NCI-H128 (cell line): ENCODE measurements around the gene GRAMD1A.
"Not testable (repeated sequence)": the region's sequence is repeated elsewhere in the genome, so short reads cannot be mapped to it uniquely, and the experiment has no call there.

ENCODE experiments used
- DNase-seq: peaks from one replicate; lab custom pipeline; 2025; ENCODE audit not compliant: unreplicated experiment; lab: John Stamatoyannopoulos, UW

The GRAMD1A gene

GRCh38 chr19:35034588-35035382 is 34.7 kb downstream of the GRAMD1A start:
- no peak for DNase-seq

GRCh38 chr19:35037716-35038622 is 37.8 kb downstream of the GRAMD1A start:
- no peak for DNase-seq

- DNase-seq: no peak
Measured at GRCh38 chr19:35038623-35039512, 38.7 kb downstream of the GRAMD1A start.

- no peak for DNase-seq
Measured at GRCh38 chr19:35039881-35040825, 40.0 kb downstream of the GRAMD1A start.

- no peak for DNase-seq
Measured at GRCh38 chr19:35040826-35041547, 40.9 kb downstream of the GRAMD1A start.

DNA sequence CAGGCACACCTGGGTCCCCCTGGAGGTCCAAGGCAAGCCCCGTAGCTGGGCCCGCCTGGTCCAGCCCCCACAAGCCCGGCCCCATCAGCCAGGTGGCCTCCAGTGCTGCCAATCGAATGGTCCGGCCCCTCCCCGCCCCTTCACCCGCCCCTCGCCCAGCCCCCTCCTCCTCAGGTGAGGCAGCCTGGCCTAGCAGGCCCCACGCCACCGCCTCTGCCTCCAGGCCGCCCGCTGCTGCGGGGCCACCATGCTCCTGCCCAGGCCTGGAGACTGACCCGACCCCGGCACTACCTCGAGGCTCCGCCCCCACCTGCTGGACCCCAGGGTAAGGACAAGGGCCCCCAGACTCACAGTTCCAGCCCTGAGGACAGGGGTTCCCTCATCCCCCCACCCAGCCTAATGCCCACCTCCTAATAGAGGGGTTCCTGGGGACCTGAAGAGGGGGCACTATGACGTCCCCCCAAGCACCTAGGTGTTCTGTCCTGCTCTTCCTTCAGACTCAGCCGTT is 41.5 kb downstream of the GRAMD1A start, which contains the start of gene HPN:
Gene HPN (plus strand): TSS at position 174 of the 508 bp plus-strand sequence. CDS start 786 bp downstream, outside the sequence.
- DNase-seq: no peak

- DNase-seq: no peak
Measured at GRCh38 chr19:35042056-35042730, 42.1 kb downstream of the GRAMD1A start.

DNA sequence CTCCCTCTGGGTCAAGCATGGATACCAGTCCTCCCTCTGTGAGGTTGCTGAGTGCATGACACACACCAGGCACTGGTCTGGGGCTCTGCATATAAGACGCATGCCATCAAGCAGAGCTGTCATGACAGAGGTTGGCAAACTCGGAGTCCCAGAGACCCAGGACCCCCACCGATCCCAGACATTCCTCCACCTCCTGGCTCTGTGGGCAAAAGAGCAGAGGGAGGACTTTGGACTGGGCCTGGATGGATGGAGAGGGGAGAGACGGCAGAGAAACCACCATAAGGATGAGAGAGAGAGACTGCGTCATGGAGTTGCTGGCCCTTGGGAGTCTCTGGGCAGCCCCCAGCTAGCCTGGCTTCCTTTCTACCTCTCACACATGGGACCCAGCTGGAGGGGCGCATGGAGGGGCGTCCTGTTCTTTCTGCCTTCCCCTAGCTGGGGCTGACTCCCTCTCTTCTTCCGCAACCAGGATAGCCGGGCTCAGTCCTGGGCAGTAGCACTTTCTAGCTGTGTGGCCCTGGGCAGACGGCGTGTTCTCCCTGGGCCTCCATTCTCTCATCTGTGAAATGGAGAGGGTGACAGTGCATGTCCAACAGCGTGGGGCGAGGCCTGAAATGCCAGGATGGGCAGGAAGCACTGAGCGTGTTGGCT is 43.0 kb downstream of the GRAMD1A start:
- no peak for DNase-seq

DNA sequence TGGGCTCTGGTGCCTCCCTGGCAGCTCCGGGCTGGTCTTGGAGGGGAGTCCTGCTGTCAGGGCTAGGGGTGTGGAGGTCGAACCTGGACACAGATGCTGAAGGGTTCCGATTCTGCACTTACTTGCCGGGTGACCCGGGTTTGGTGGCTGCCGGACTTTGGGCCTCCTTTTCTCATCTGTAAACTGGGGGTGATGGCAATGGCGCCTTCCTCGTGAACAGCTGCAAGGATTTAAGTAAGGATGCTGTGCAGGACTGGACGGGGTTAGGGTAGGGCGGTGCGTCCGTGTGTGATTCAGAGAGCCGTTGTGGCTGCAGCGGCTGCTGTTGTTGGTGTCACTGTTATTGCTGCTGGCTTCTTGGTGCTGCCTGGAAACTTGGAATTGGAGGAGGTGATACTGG is 43.8 kb downstream of the GRAMD1A start:
- no peak for DNase-seq

- no peak for DNase-seq
Measured at GRCh38 chr19:35044317-35045117, 44.4 kb downstream of the GRAMD1A start.

DNA sequence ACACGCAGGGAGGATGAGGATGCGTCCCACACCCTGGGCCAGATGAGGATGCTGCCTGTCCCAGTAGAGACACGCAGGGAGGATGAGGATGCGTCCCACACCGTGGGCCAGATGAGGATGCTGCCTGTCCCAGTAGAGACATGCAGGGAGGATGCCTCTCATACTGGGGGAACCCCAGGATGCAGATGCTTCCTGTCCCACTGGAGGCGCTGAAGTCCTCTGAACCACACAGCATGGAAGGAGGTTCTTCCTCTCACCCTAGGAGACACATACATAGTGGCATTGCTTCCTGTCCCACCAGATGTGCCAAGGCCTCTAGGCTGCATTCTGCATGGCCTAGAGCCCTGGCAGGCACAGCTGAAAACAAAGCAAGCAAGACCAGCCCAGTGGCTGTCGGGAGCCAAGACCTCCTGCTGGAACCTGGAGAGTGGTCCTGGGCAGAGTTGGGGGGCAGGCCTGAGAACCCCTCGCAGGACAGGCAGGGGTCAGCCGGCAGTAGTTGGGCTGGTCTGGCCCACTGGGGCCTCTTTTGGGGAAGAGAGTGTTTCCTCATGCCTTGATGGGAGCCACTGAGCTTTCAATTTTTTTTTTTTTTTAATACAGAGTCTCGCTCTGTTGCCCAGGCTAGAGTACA is 45.7 kb downstream of the GRAMD1A start:
- no peak for DNase-seq

DNA sequence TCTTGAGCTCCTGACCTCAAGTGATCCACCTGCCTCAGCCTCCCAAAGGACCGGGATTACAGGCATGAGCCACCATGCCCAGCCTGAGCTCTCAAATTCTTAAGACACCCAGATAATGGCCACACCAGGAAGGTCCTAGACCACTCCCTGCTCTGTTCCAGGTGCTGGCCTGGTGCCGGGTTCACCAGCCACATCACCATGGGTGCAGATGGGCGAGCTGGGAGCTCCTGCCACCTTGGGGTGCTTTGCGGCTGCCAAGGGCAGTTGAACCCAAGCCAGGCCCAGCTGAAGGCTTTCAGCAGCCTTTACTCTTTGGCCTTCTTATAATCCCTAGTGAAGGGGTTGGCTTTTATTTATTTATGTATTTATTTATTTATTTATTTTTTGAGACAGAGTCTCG is 46.3 kb downstream of the GRAMD1A start:
- no peak for DNase-seq

GRCh38 chr19:35048911-35049411 is 48.8 kb downstream of the GRAMD1A start:
- DNase-seq: no peak

DNA sequence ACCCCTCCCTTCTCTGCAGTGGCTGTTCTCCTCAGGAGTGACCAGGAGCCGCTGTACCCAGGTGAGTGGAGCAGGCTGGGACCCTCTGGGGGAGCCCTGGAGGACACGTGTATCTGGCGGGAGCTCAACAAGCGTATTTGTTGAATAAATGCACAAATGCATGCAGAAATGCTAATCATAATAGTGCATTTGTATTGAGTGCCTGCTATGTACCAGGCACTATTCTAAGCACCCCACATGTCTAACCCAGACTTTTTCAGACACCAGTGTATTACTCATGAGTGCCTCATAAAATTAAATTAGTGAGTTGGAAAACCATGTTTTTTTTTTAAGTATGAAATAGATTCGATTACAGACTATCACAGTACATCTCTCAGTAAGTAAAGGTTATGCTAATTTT is 49.3 kb downstream of the GRAMD1A start:
- DNase-seq: no peak

DNA sequence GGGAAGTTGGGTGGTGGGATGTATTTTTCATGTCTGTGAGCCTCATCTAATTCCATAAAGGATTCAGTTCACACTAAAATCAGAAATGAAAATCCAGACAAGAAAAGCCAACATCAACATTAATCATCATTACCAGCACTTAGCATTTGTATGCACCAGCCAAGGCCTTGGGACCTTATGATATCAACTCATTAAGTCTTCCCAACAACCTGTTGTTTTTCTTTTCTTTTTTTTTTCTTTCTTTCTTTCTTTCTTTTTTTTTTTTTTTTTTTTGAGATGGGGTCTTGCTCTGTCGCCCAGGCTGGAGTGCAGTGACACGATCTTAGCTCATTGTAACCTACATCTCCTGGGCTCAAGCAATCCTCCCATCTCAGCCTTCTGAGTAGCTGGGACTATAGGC is 50.5 kb downstream of the GRAMD1A start:
- not testable (repeated sequence) for DNase-seq

- DNase-seq: not testable (repeated sequence)
Measured at GRCh38 chr19:35051268-35051667, 51.1 kb downstream of the GRAMD1A start.
